Thoracic aorta (tissue), 2 donors: ENCODE data around the gene TKTL2. TPM values are rescaled to one million over a fixed set of nuclear protein-coding genes. Genes with fewer than 3 reads are reported as not detected.

Experiments used
- ATAC-seq: fragments of 150-250 bp; one replicate; pipeline ENCODE4 v1.8.0; 2017; ENCODE audit warnings: low read depth; ENCODE audit not compliant: insufficient number of reproducible peaks, low FRiP score
- DNase-seq: peaks from one replicate; pipeline ENCODE4 v3.0.0-alpha.2; 2020; ENCODE audit warnings: low spot score
- H3K27ac ChIP-seq, 2 donors: fragments of 200-600 bp; sonication (generic); 1 replicate in 1 of 2; 2 replicates in 1 of 2; pipeline ENCODE4 v1.5.1; 2016; ENCODE audit warnings: mild to moderate bottlenecking in 2 of 2, moderate library complexity in 2 of 2
- H3K27me3 ChIP-seq: fragments of 200-600 bp; sonication (generic); replicated peaks from 2 replicates; pipeline ENCODE4 v1.6.0; 2016; ENCODE audit warnings: mild to moderate bottlenecking; ENCODE audit not compliant: insufficient read depth
- H3K36me3 ChIP-seq: fragments of 200-600 bp; sonication (generic); one replicate; pipeline ENCODE4 v1.5.1; 2016
- H3K4me1 ChIP-seq, 2 donors: fragments of 200-600 bp; sonication (generic); 1 replicate in 1 of 2; 2 replicates in 1 of 2; pipeline versions ENCODE4 v1.5.1 to v1.6.0; 2016; ENCODE audit warnings: low read depth in 2 of 2, mild to moderate bottlenecking in 1 of 2; ENCODE audit not compliant: control insufficient read depth in 1 of 2
- H3K4me3 ChIP-seq: fragments of 200-600 bp; sonication (generic); 2 replicates; pipeline ENCODE4 v1.5.1; 2016; ENCODE audit warnings: mild to moderate bottlenecking
- H3K9me3 ChIP-seq: fragments of 200-600 bp; sonication (generic); 2 replicates; pipeline ENCODE4 v1.5.1; 2016
- total RNA-seq, 2 donors: library from RNA; depleted of rRNA; stranded (reverse); fragments of >200 nt; gene quantifications; one replicate each; pipeline versions ENCODE4 v1.1.0 to v1.2.3, GENCODE V29; 2016
- TF ChIP-seq, protein P1 (sequence below): fragments of 200-600 bp; sonication (generic); IDR thresholded peaks from one replicate; pipeline ENCODE4 v1.5.1; 2019; ENCODE audit warnings: antibody characterized with exemption

Gene TKTL2, protein sequence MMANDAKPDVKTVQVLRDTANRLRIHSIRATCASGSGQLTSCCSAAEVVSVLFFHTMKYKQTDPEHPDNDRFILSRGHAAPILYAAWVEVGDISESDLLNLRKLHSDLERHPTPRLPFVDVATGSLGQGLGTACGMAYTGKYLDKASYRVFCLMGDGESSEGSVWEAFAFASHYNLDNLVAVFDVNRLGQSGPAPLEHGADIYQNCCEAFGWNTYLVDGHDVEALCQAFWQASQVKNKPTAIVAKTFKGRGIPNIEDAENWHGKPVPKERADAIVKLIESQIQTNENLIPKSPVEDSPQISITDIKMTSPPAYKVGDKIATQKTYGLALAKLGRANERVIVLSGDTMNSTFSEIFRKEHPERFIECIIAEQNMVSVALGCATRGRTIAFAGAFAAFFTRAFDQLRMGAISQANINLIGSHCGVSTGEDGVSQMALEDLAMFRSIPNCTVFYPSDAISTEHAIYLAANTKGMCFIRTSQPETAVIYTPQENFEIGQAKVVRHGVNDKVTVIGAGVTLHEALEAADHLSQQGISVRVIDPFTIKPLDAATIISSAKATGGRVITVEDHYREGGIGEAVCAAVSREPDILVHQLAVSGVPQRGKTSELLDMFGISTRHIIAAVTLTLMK
- under 1 TPM in 1 of 2 donors, not detected in 1; 0.21 TPM for total RNA-seq

DNA sequence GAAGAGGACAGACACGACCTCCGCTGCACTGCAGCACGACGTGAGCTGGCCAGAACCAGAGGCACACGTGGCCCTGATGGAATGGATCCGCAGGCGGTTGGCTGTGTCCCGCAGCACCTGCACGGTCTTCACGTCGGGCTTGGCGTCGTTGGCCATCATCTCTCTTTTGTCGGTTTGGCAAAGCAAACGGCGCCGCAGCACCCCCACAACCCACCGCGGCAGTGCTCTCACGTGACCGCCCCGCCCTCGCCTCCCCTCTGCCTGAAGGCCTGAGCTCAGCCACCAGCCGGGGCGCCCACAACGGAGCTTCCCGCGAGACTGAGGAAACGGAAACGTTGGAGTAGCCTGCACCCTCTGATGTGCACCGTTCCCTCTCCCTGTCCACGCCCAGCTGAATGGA is at the start of gene TKTL2:
TKTL2 (minus strand) TSS at position 179 of the 400 bp plus-strand sequence; CDS start at position 159, 20 bp downstream.
- H3K4me1 ChIP-seq = peaks cover 12 to 17% of the 10 kb centered on the region in 2 donors
- TF ChIP-seq, protein P1, sequence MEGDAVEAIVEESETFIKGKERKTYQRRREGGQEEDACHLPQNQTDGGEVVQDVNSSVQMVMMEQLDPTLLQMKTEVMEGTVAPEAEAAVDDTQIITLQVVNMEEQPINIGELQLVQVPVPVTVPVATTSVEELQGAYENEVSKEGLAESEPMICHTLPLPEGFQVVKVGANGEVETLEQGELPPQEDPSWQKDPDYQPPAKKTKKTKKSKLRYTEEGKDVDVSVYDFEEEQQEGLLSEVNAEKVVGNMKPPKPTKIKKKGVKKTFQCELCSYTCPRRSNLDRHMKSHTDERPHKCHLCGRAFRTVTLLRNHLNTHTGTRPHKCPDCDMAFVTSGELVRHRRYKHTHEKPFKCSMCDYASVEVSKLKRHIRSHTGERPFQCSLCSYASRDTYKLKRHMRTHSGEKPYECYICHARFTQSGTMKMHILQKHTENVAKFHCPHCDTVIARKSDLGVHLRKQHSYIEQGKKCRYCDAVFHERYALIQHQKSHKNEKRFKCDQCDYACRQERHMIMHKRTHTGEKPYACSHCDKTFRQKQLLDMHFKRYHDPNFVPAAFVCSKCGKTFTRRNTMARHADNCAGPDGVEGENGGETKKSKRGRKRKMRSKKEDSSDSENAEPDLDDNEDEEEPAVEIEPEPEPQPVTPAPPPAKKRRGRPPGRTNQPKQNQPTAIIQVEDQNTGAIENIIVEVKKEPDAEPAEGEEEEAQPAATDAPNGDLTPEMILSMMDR = no peak
- H3K36me3 ChIP-seq = no peaks in the 10 kb centered on the region
- ATAC-seq = no peak
- H3K9me3 ChIP-seq = no peaks in the 10 kb centered on the region
- no peak within 1 kb of the TSS for H3K27ac ChIP-seq
- no peak for DNase-seq
- no peaks in the 10 kb centered on the region for H3K27me3 ChIP-seq
- no peak within 1 kb of the TSS for H3K4me3 ChIP-seq

DNA sequence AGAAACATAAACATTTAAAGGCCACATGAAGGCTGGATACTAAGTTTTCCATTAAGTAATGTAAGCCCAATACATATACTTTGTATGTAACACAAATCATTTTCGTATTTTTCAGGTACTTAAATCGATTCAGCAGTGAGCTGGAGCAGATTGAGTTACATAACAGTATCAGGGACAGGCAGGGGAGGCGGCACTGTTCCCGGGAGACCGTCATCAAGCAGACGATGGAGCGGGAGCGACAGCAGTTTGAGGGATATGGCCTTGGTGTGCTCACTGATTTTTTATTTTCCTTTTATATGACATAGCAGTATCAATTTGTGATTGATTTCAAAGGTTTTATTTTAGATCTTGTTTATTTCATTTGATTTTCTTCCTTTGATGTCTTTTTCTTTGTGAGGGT is 41.6 kb upstream of the TKTL2 start:
- Histone ChIP-seq H3K27me3 (no peaks in the 10 kb centered on the region), H3K9me3 (no peaks in the 10 kb centered on the region), H3K27ac (no peak overlapping the region), H3K4me1 (no peaks in the 10 kb centered on the region), H3K36me3 (peaks cover 4% of the 10 kb centered on the region), H3K4me3 (no peak overlapping the region)
- DNase-seq (no peak), ATAC-seq (no peak)
- TF ChIP-seq, protein P1 = no peak

DNA sequence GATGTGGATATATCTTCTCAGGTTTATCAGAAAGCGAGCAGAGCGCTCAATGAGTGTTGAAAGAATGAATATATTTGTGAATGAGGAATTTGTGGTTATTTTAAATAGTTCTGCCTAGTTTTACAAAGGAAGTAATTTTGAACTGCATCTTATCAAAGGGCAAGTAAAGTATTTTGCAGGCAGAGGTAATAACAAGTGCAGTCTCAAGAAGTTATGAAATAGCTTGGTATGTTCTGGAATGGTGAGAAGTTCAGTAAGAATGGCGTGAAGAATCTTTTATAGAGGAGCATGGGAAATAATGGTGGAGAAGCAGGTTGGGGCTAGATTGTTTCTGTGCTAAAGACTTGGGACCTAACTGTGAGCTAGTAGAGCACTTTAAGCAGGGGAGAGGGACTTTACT is 31.8 kb upstream of the TKTL2 start:
- TF ChIP-seq, protein P1 = no peak
- ATAC-seq (no peak), DNase-seq (no peak)
- H3K9me3 ChIP-seq = no peaks in the 10 kb centered on the region
- peaks cover 0 to 5% of the 10 kb centered on the region in 2 donors for H3K4me1 ChIP-seq
- no peaks in the 10 kb centered on the region for H3K36me3 ChIP-seq
- no peak overlapping the region for H3K4me3 ChIP-seq
- no peaks in the 10 kb centered on the region for H3K27me3 ChIP-seq
- H3K27ac ChIP-seq = no peak overlapping the region

DNA sequence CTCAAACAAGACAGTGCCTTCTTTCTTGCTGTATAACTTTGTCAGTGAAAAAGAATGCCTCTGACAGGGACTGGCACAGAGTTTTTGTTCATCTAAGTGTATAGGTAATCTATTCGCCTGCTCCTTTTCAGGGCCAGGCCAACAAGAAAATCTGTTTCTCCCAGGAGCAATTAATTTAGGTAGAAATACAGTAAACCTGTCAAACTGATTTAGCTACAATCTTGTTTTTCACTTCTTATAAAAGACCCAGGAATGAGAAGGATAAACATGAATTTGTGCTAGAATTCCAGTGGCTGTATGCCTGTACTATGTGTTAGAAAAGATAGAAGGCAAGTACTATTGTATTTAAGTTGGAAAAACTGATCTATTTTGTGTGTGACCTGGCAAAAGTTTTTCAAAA is 27.0 kb upstream of the TKTL2 start:
- Histone ChIP-seq H3K27ac (no peak overlapping the region), H3K36me3 (no peaks in the 10 kb centered on the region), H3K4me3 (no peak overlapping the region), H3K9me3 (no peaks in the 10 kb centered on the region), H3K4me1 (peaks cover 10 to 11% of the 10 kb centered on the region in 2 donors), H3K27me3 (no peaks in the 10 kb centered on the region)
- TF ChIP-seq, protein P1 = no peak
- no peak for ATAC-seq
- no peak for DNase-seq

DNA sequence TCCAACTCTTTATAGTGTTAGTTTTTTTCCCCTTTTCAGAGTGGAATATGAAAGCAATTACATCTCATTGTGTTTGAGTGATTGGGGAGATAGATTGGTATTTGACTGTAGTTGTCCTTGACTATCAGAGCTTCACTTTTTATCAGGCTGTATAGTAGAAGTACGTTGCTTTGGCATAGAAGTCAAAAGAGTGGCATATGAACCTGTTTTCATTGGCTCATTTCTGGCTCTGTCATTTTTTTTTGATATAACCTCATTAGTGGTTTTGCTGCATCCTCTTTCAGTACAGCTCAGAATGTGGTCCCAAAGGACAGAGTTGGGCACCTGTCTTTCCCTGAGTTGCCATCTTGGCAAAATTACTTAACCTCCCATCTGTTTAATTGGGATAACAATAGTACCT is 22.3 kb upstream of the TKTL2 start:
- TF ChIP-seq, protein P1 = no peak
- H3K27me3 ChIP-seq = no peaks in the 10 kb centered on the region
- no peak for DNase-seq
- H3K9me3 ChIP-seq = no peaks in the 10 kb centered on the region
- H3K4me3 ChIP-seq = peak overlapping the region; percentile 96
- H3K4me1 ChIP-seq = peaks cover 8 to 13% of the 10 kb centered on the region in 2 donors
- no peak overlapping the region for H3K27ac ChIP-seq
- ATAC-seq = no peak
- no peaks in the 10 kb centered on the region for H3K36me3 ChIP-seq
